IMR-90 (cell line): ENCODE data around the gene TGM1. TPM values are rescaled to one million over a fixed set of nuclear protein-coding genes. Genes with fewer than 3 reads are reported as not detected.

Experiments
- ATAC-seq: fragments of 200-7000 bp; cut with Tn5 transposase; 2 replicates; pipeline ENCODE4 v1.9.1; 2020; ENCODE audit warnings: low read depth, mild to moderate bottlenecking, moderate library complexity
- BruUV-seq: library from RNA; stranded (reverse); fragments of 400-500 nt; replicated peaks from 2 replicates; lab custom pipeline; 2021; lab: Mats Ljungman, UMichigan
- CTCF ChIA-PET: fragments of 300-600 bp; formaldehyde crosslinking; extraction: SDS; loops from one replicate; lab custom pipeline; 2021; ENCODE audit warnings: antibody characterized with exemption; lab: Yijun Ruan, JAX
- POLR2A ChIA-PET: fragments of 300-600 bp; sonication (Branson Sonifier 250); formaldehyde crosslinking; loops from one replicate; lab custom pipeline; 2022; ENCODE audit warnings: antibody characterized with exemption; ENCODE audit not compliant: unreplicated experiment; lab: Charles Lee
- DNase-seq: peaks from one replicate; pipeline ENCODE4 v3.0.0; 2013
- H2AFZ ChIP-seq: replicated peaks from 2 replicates; pipeline ENCODE3; 2013; ENCODE audit warnings: low read length, mild to moderate bottlenecking; ENCODE audit not compliant: poor library complexity
- H2AK5ac ChIP-seq: 2 replicates; pipeline ENCODE4 v1.6.1; 2013; ENCODE audit warnings: low read depth, low read length, inconsistent platforms
- H2AK9ac ChIP-seq: replicated peaks from 2 replicates; pipeline ENCODE3; 2013; ENCODE audit warnings: mild to moderate bottlenecking, low read depth, low read length, moderate library complexity; ENCODE audit not compliant: poor library complexity
- H2BK120ac ChIP-seq: 2 replicates; pipeline ENCODE4 v1.6.1; 2013; ENCODE audit warnings: low read depth, low read length, inconsistent platforms
- H2BK15ac ChIP-seq: 3 replicates; pipeline ENCODE4 v1.6.1; 2013; ENCODE audit warnings: low read depth, low read length, inconsistent platforms
- H2BK20ac ChIP-seq: 2 replicates; pipeline ENCODE4 v1.6.1; 2013; ENCODE audit warnings: low read depth, mild to moderate bottlenecking, inconsistent platforms, low read length, moderate library complexity
- H2BK5ac ChIP-seq: 2 replicates; pipeline ENCODE4 v1.6.1; 2013; ENCODE audit warnings: mild to moderate bottlenecking, low read depth, low read length, inconsistent platforms; ENCODE audit not compliant: poor library complexity, severe bottlenecking
- H3K14ac ChIP-seq: replicated peaks from 2 replicates; pipeline ENCODE4 v1.6.1; 2013; ENCODE audit warnings: low read depth, low read length, inconsistent platforms
- H3K18ac ChIP-seq: 2 replicates; pipeline ENCODE4 v1.6.1; 2013; ENCODE audit warnings: low read depth, low read length, control low read depth
- H3K23ac ChIP-seq: 2 replicates; pipeline ENCODE4 v1.6.1; 2013; ENCODE audit warnings: low read depth, low read length, inconsistent platforms
- H3K27ac ChIP-seq: 2 replicates; pipeline ENCODE4 v1.5.1; 2013; ENCODE audit warnings: mild to moderate bottlenecking, control low read depth, low read length; ENCODE audit not compliant: insufficient read depth
- H3K27me3 ChIP-seq: 2 replicates; pipeline ENCODE4 v1.6.1; 2013; ENCODE audit warnings: low read length; ENCODE audit not compliant: control insufficient read depth, insufficient read depth
- H3K36me3 ChIP-seq: 2 replicates; pipeline ENCODE4 v1.6.1; 2013; ENCODE audit warnings: low read length, mixed read lengths; ENCODE audit not compliant: control insufficient read depth, insufficient read depth
- H3K4ac ChIP-seq: 2 replicates; pipeline ENCODE4 v1.6.1; 2013; ENCODE audit warnings: low read depth, low read length, inconsistent platforms
- H3K4me1 ChIP-seq: 2 replicates; pipeline ENCODE4 v1.6.1; 2013; ENCODE audit warnings: low read length, mixed read lengths; ENCODE audit not compliant: control insufficient read depth, insufficient read depth
- H3K4me2 ChIP-seq: 2 replicates; pipeline ENCODE4 v1.6.1; 2013; ENCODE audit warnings: low read depth, mild to moderate bottlenecking, control low read depth, low read length, moderate library complexity
- H3K4me3 ChIP-seq: 2 replicates; pipeline ENCODE4 v1.5.1; 2013; ENCODE audit warnings: low read depth, mild to moderate bottlenecking, control low read depth, low read length, moderate library complexity; ENCODE audit not compliant: insufficient read depth
- H3K56ac ChIP-seq: 2 replicates; pipeline ENCODE4 v1.6.1; 2013; ENCODE audit warnings: low read length, inconsistent platforms; ENCODE audit not compliant: insufficient read depth; ENCODE audit errors: extremely low read depth
- H3K79me1 ChIP-seq, 2 experiments: 2 replicates each; pipeline ENCODE4 v1.6.1; 2013; ENCODE audit warnings: low read length in 2 of 2, inconsistent platforms in 1 of 2, low read depth in 1 of 2
- H3K9ac ChIP-seq: 2 replicates; pipeline ENCODE4 v1.6.1; 2013; ENCODE audit warnings: low read depth, low read length, control low read depth
- H3K9me1 ChIP-seq: 2 replicates; pipeline ENCODE4 v1.6.1; 2013; ENCODE audit warnings: low read length, inconsistent platforms; ENCODE audit not compliant: insufficient read depth
- H3K9me3 ChIP-seq: 2 replicates; pipeline ENCODE4 v1.6.1; 2013; ENCODE audit warnings: low read length; ENCODE audit not compliant: control insufficient read depth, insufficient read depth
- H4K20me1 ChIP-seq: 2 replicates; pipeline ENCODE4 v1.6.1; 2013; ENCODE audit warnings: low read length, inconsistent platforms; ENCODE audit not compliant: insufficient read depth
- H4K5ac ChIP-seq: 2 replicates; pipeline ENCODE4 v1.6.1; 2013; ENCODE audit warnings: mild to moderate bottlenecking, low read depth, low read length, control low read depth
- H4K8ac ChIP-seq, 2 experiments: 2 replicates each; pipeline ENCODE4 v1.6.1; 2013; ENCODE audit warnings: low read depth in 2 of 2, low read length in 2 of 2, control low read depth in 1 of 2, inconsistent platforms in 1 of 2
- H4K91ac ChIP-seq: 2 replicates; pipeline ENCODE4 v1.6.1; 2013; ENCODE audit warnings: low read depth, low read length, inconsistent platforms; ENCODE audit not compliant: insufficient read depth
- BHLHE40 ChIP-seq: fragments of 150-350 bp; IDR thresholded peaks from 2 replicates; pipeline ENCODE4 v1.6.1; 2016; ENCODE audit warnings: mild to moderate bottlenecking, low read depth, low read length
- MAFK ChIP-seq: IDR thresholded peaks from 2 replicates; pipeline ENCODE4 v1.6.1; 2012; ENCODE audit warnings: low read depth, low read length, improper control_type of control experiment
- WGBS, 2 experiments: methylation state at CpG; one replicate each; pipeline versions ENCODE4 v1.1.5 to v1.1.7; 2013; ENCODE audit warnings: missing lambda C conversion rate in 2 of 2; ENCODE audit not compliant: insufficient read length in 1 of 2; ENCODE audit errors: extremely low coverage in 2 of 2; 5-methylcytosine and 5-hydroxymethylcytosine counted together
- dilution Hi-C: fragments of 300-500 bp; cut with HindIII; formaldehyde crosslinking; loops from one replicate; pipeline ENCODE4 v1.14.3; 2018; ENCODE audit warnings: low sequenced_read_pairs; ENCODE audit not compliant: unreplicated experiment
- in situ Hi-C: fragments of 300-500 bp; cut with MboI; formaldehyde crosslinking; loops from 3 replicates; pipeline ENCODE4 v1.14.3; 2019; ENCODE audit warnings: low sequenced_read_pairs, inconsistent platforms, mixed read lengths
- intact Hi-C: fragments of 100-400 bp; cut with micrococcal nuclease; formaldehyde crosslinking; loops from 2 replicates; pipeline ENCODE4 v1.10.0; 2022
- polyA plus RNA-seq, 3 experiments: library from polyadenylated mRNA; depleted of rRNA; stranded (reverse); fragments of >200 nt; gene quantifications; 2 replicates each; pipeline ENCODE4 v1.2.3, GENCODE V29; 2012; ENCODE audit warnings: low replicate concordance in 1 of 3
- total RNA-seq: library from RNA; depleted of rRNA; stranded (reverse); fragments of >200 nt; gene quantifications from 2 replicates; pipeline ENCODE4 v1.2.3, GENCODE V29; 2012
- TF ChIP-seq, protein P1 (sequence below): conservative IDR thresholded peaks from 2 replicates; pipeline ENCODE4 v1.5.1; 2012; ENCODE audit warnings: mild to moderate bottlenecking, low read depth, low read length, improper control_type of control experiment

TGM1 gene
- total and polyA plus RNA-seq, 2 of the 4 experiments (the other 2 are of a cell fraction): 0.72 to 3.3 TPM

DNA sequence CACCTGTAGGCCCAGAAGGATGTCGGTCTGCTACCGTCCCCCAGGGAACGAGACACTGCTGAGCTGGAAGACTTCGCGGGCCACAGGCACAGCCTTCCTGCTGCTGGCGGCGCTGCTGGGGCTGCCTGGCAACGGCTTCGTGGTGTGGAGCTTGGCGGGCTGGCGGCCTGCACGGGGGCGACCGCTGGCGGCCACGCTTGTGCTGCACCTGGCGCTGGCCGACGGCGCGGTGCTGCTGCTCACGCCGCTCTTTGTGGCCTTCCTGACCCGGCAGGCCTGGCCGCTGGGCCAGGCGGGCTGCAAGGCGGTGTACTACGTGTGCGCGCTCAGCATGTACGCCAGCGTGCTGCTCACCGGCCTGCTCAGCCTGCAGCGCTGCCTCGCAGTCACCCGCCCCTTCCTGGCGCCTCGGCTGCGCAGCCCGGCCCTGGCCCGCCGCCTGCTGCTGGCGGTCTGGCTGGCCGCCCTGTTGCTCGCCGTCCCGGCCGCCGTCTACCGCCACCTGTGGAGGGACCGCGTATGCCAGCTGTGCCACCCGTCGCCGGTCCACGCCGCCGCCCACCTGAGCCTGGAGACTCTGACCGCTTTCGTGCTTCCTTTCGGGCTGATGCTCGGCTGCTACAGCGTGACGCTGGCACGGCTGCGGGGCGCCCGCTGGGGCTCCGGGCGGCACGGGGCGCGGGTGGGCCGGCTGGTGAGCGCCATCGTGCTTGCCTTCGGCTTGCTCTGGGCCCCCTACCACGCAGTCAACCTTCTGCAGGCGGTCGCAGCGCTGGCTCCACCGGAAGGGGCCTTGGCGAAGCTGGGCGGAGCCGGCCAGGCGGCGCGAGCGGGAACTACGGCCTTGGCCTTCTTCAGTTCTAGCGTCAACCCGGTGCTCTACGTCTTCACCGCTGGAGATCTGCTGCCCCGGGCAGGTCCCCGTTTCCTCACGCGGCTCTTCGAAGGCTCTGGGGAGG is 47.9 kb upstream of the TGM1 start, which contains the start of gene LTB4R:
TSS of gene LTB4R (plus strand) at position 857 of the 959 bp plus-strand sequence. CDS start 4,150 bp downstream, outside the sequence.
- peak within 1 kb of the TSS; percentile 39; the same call in 1 of the 2 replicates for H3K4me2 ChIP-seq
- 0 out of 2 replicates have a peak within 1 kb of the TSS, but pooled peaks have one; percentile 9 for H2AK5ac ChIP-seq
- peaks cover 8% of the 10 kb centered on the region; the same call in 1 of the 2 replicates for H4K20me1 ChIP-seq
- H3K36me3 ChIP-seq: peaks cover 10% of the 10 kb centered on the region
- no TSS peak for BruUV-seq
- H3K27me3 ChIP-seq: peaks cover 10% of the 10 kb centered on the region; the same call in 1 of the 2 replicates
- no peak within 1 kb of the TSS for H4K91ac ChIP-seq
- in situ Hi-C loops (no loop called here), dilution Hi-C loops (no loop called here), intact Hi-C loops (no loop called here)
- ChIA-PET POLR2A (no interaction called here), CTCF (interaction anchor here (1.2 to 1.4 kb wide), 3 partner anchors 23 to 68 kb away, joined by 3 to 6 read pairs (median 4); no protein-coding TSS in a partner anchor)
- 24% methylated on average over 83 of the region's 99 CpGs; no CpG with 5 or more reads in 1 of the 2 experiments for WGBS, 2 experiments
- TF ChIP-seq BHLHE40: peak; percentile 64; the same call in 1 of the 2 replicates
- no peak for TF ChIP-seq MAFK
- TF ChIP-seq, protein P1, sequence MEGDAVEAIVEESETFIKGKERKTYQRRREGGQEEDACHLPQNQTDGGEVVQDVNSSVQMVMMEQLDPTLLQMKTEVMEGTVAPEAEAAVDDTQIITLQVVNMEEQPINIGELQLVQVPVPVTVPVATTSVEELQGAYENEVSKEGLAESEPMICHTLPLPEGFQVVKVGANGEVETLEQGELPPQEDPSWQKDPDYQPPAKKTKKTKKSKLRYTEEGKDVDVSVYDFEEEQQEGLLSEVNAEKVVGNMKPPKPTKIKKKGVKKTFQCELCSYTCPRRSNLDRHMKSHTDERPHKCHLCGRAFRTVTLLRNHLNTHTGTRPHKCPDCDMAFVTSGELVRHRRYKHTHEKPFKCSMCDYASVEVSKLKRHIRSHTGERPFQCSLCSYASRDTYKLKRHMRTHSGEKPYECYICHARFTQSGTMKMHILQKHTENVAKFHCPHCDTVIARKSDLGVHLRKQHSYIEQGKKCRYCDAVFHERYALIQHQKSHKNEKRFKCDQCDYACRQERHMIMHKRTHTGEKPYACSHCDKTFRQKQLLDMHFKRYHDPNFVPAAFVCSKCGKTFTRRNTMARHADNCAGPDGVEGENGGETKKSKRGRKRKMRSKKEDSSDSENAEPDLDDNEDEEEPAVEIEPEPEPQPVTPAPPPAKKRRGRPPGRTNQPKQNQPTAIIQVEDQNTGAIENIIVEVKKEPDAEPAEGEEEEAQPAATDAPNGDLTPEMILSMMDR: peak; percentile 26; the same call in 1 of the 2 replicates
- H2BK15ac ChIP-seq: no peak within 1 kb of the TSS
- 0 out of 2 replicates have a peak within 1 kb of the TSS, but pooled peaks have one; percentile 41 for H3K23ac ChIP-seq
- peaks cover 7% of the 10 kb centered on the region; the same call in 1 of the 2 replicates for H3K9me1 ChIP-seq
- H3K4me3 ChIP-seq: peak within 1 kb of the TSS; percentile 12; the same call in 1 of the 2 replicates
- H2BK5ac ChIP-seq: no peak within 1 kb of the TSS
- H4K5ac ChIP-seq: no peak within 1 kb of the TSS
- DNase-seq (peak; percentile 73), ATAC-seq (peak; percentile 82)
- no peak within 1 kb of the TSS for H2BK20ac ChIP-seq
- peak within 1 kb of the TSS; percentile 60 for H2AFZ ChIP-seq
- peak within 1 kb of the TSS; percentile 60 for H2AK9ac ChIP-seq
- H4K8ac ChIP-seq: no peak within 1 kb of the TSS
- no peaks in the 10 kb centered on the region for H3K9me3 ChIP-seq
- no peak within 1 kb of the TSS for H3K27ac ChIP-seq
- H3K4me1 ChIP-seq: peaks cover 10% of the 10 kb centered on the region; the same call in 1 of the 2 replicates
- H3K4ac ChIP-seq: no peak within 1 kb of the TSS
- no peak within 1 kb of the TSS for H3K9ac ChIP-seq
- H2BK120ac ChIP-seq: no peak within 1 kb of the TSS
- no peak within 1 kb of the TSS for H3K18ac ChIP-seq
- H3K79me1 ChIP-seq: peaks cover 3 to 8% of the 10 kb centered on the region in 2 experiments; a peak in 1 of 4 replicates
- no peak within 1 kb of the TSS for H3K14ac ChIP-seq
- no peak within 1 kb of the TSS for H3K56ac ChIP-seq
